Glomerular endothelial cell (primary cell): ENCODE results near the gene BCCIP. TPM values are rescaled to one million over a fixed set of nuclear protein-coding genes. Genes with fewer than 3 reads are reported as not detected.

Source experiments
- DNase-seq: peaks from one replicate; pipeline ENCODE4 v3.0.0-alpha.2; 2011; ENCODE audit warnings: low read depth, low spot score; ENCODE audit errors: extremely low read depth
- total RNA-seq: library from RNA; depleted of rRNA; stranded (reverse); fragments of >200 nt; gene quantifications from 2 replicates; pipeline ENCODE4 v1.2.3, GENCODE V29; 2015

Gene BCCIP
- total RNA-seq, 1 donor from 2014 or later, result 27.8 TPM

- no peak for DNase-seq
Measured at GRCh38 chr10:125883211-125883610, 59.9 kb downstream of the BCCIP start.

Other genes with a start within 250 kb of the BCCIP start
- gene TEX36, start 140.4 kb upstream of the BCCIP start, total RNA-seq, result not detected in 2 replicates
- 11.9 and 13.0 TPM in 2 replicates for gene EDRF1, start 103.8 kb upstream of the BCCIP start, total RNA-seq
- gene MMP21, start 47.7 kb upstream of the BCCIP start, total RNA-seq, result 0.53 TPM in 1 of 2 replicates, not detected in the other
- gene UROS, start 288 bp upstream of the BCCIP start, total RNA-seq, result 61.9 and 86.3 TPM in 2 replicates
- 52.0 and 63.9 TPM in 2 replicates for gene DHX32, start 57.7 kb downstream of the BCCIP start, total RNA-seq
- gene FANK1, start 73.0 kb downstream of the BCCIP start, total RNA-seq, result 4.8 and 11.4 TPM in 2 replicates